Large intestine (tissue), 3 donors: Measurements from ENCODE around the gene KRTAP2-2. TPM values are rescaled to one million over a fixed set of nuclear protein-coding genes. Genes with fewer than 3 reads are reported as not detected.

ENCODE experiments used
- DNase-seq, 2 donors: peaks; one replicate each; pipeline versions ENCODE4 v3.0.0 to v3.0.0-alpha.2; 2013
- H3K27ac ChIP-seq: one replicate; pipeline ENCODE4 v1.5.1; 2013; ENCODE audit warnings: low read length
- H3K27me3 ChIP-seq: 2 replicates; pipeline ENCODE4 v1.6.1; 2013; ENCODE audit warnings: low read length; ENCODE audit not compliant: control insufficient read depth, insufficient read depth
- H3K36me3 ChIP-seq: 2 replicates; pipeline ENCODE4 v1.6.1; 2013; ENCODE audit warnings: low read length; ENCODE audit not compliant: control insufficient read depth, insufficient read depth
- H3K4me1 ChIP-seq: one replicate; pipeline ENCODE4 v1.6.1; 2013; ENCODE audit warnings: low read length; ENCODE audit not compliant: control insufficient read depth, insufficient read depth
- H3K4me3 ChIP-seq: one replicate; pipeline ENCODE4 v1.5.1; 2013; ENCODE audit warnings: low read length
- H3K9me3 ChIP-seq: one replicate; pipeline ENCODE4 v1.6.1; 2013; ENCODE audit warnings: mild to moderate bottlenecking, low read depth, low read length, moderate library complexity; ENCODE audit not compliant: control insufficient read depth
- whole genome bisulfite sequencing: methylation state at CpG from one replicate; pipeline ENCODE4 v1.1.5; 2013; ENCODE audit warnings: low lambda C conversion rate; ENCODE audit not compliant: insufficient coverage; 5-methylcytosine and 5-hydroxymethylcytosine counted together
- polyA plus RNA-seq: library from polyadenylated mRNA; unstranded; fragments of 120-200 nt; gene quantifications from one replicate; pipeline ENCODE4 v1.2.1, GENCODE V29; 2013

Gene KRTAP2-2
- polyA plus RNA-seq, 1 donor, result not detected

DNA sequence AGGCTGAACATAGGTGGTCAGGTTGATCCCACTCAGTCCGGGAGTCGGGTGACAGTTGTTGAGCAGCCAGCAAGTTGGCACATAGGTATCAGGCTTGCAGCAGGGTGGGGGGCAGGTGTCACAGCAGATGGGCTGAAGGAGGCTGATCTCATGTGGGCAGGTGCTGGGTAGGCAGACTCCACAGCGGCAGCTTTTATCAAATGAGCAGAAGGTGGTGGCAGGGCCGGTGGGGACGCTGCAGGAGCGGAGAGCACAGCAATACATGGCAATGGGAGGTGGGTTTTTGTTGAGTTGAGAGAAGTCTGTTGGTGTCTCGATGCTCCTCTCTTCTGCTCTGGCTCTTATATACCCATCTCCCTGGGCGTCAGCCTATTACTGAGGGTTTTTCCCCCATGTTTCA is 46.2 kb downstream of the KRTAP2-2 start, which contains the start of gene KRTAP3-1:
Gene KRTAP3-1, minus strand, starts transcription at position 318 of the 400 bp plus-strand sequence. Its CDS starts 54 bp downstream, at position 264.
- WGBS, result 83% methylated on average over 2 of the region's 8 CpGs
- Histone ChIP-seq H3K4me1 (no peaks in the 10 kb centered on the region), H3K9me3 (no peaks in the 10 kb centered on the region), H3K27ac (no peak within 1 kb of the TSS), H3K36me3 (no peaks in the 10 kb centered on the region), H3K27me3 (peaks cover 2% of the 10 kb centered on the region), H3K4me3 (no peak within 1 kb of the TSS)
- peak in 1 of 2 donors; percentile 7 for DNase-seq

Other genes with a start within 250 kb of the KRTAP2-2 start
- gene KRT10, start 232.6 kb downstream of the KRTAP2-2 start, polyA plus RNA-seq, result 40.7 TPM
- 0.16 TPM for gene KRT12, start 188.0 kb downstream of the KRTAP2-2 start, polyA plus RNA-seq
- 31.7 TPM for gene KRT20, start 170.0 kb downstream of the KRTAP2-2 start, polyA plus RNA-seq
- 0.18 TPM for gene KRT23, start 117.6 kb downstream of the KRTAP2-2 start, polyA plus RNA-seq
- not detected for gene KRT39, start 88.3 kb downstream of the KRTAP2-2 start, polyA plus RNA-seq
- gene KRT40, start 70.9 kb downstream of the KRTAP2-2 start, polyA plus RNA-seq, result 0.07 TPM
- gene KRTAP3-3, start 61.1 kb downstream of the KRTAP2-2 start, polyA plus RNA-seq, result not detected
- gene KRTAP3-2, start 55.3 kb downstream of the KRTAP2-2 start, polyA plus RNA-seq, result not detected
- gene KRTAP3-1, start 46.1 kb downstream of the KRTAP2-2 start, polyA plus RNA-seq, result not detected
- not detected for gene KRTAP1-5, start 28.0 kb downstream of the KRTAP2-2 start, polyA plus RNA-seq
- gene KRTAP1-4, start 25.0 kb downstream of the KRTAP2-2 start, polyA plus RNA-seq, result not detected
- gene KRTAP1-3, start 20.4 kb downstream of the KRTAP2-2 start, polyA plus RNA-seq, result not detected
- not detected for gene KRTAP1-1, start 13.8 kb downstream of the KRTAP2-2 start, polyA plus RNA-seq
- gene KRTAP2-1, start 7.9 kb downstream of the KRTAP2-2 start, polyA plus RNA-seq, result not detected
- not detected for gene KRTAP2-3, start 4.9 kb upstream of the KRTAP2-2 start, polyA plus RNA-seq
- not detected for gene KRTAP2-4, start 10.6 kb upstream of the KRTAP2-2 start, polyA plus RNA-seq
- gene KRTAP4-7, start 28.9 kb upstream of the KRTAP2-2 start, polyA plus RNA-seq, result not detected
- gene KRTAP4-8, start 42.9 kb upstream of the KRTAP2-2 start, polyA plus RNA-seq, result not detected
- not detected for gene KRTAP4-16, start 47.0 kb upstream of the KRTAP2-2 start, polyA plus RNA-seq
- not detected for gene KRTAP4-9, start 50.2 kb upstream of the KRTAP2-2 start, polyA plus RNA-seq
- not detected for gene KRTAP4-11, start 63.1 kb upstream of the KRTAP2-2 start, polyA plus RNA-seq
- not detected for gene KRTAP4-12, start 69.0 kb upstream of the KRTAP2-2 start, polyA plus RNA-seq
- not detected for gene KRTAP4-6, start 85.3 kb upstream of the KRTAP2-2 start, polyA plus RNA-seq
- not detected for gene KRTAP4-5, start 94.6 kb upstream of the KRTAP2-2 start, polyA plus RNA-seq
- not detected for gene KRTAP4-4, start 105.5 kb upstream of the KRTAP2-2 start, polyA plus RNA-seq
- gene KRTAP4-3, start 113.0 kb upstream of the KRTAP2-2 start, polyA plus RNA-seq, result not detected
- not detected for gene KRTAP4-2, start 123.0 kb upstream of the KRTAP2-2 start, polyA plus RNA-seq
- not detected for gene KRTAP4-1, start 129.7 kb upstream of the KRTAP2-2 start, polyA plus RNA-seq
- not detected for gene KRTAP9-1, start 134.7 kb upstream of the KRTAP2-2 start, polyA plus RNA-seq
- not detected for gene KRTAP9-2, start 171.4 kb upstream of the KRTAP2-2 start, polyA plus RNA-seq
- gene KRTAP9-3, start 177.2 kb upstream of the KRTAP2-2 start, polyA plus RNA-seq, result not detected
- gene KRTAP9-8, start 182.8 kb upstream of the KRTAP2-2 start, polyA plus RNA-seq, result not detected
- not detected for gene KRTAP9-4, start 194.5 kb upstream of the KRTAP2-2 start, polyA plus RNA-seq
- gene KRTAP9-9, start 200.2 kb upstream of the KRTAP2-2 start, polyA plus RNA-seq, result not detected
- not detected for gene KRTAP9-6, start 210.1 kb upstream of the KRTAP2-2 start, polyA plus RNA-seq
- gene KRTAP9-7, start 220.5 kb upstream of the KRTAP2-2 start, polyA plus RNA-seq, result not detected
- not detected for gene KRTAP29-1, start 247.6 kb upstream of the KRTAP2-2 start, polyA plus RNA-seq